GM21528 (cell line): ENCODE results near the gene SPRYD4.
"Not testable (repeated sequence)": the region's sequence is repeated elsewhere in the genome, so short reads cannot be mapped to it uniquely, and the experiment has no call there.

Source experiments
- ATAC-seq: cut with Tn5 transposase; IDR thresholded peaks from one replicate; pipeline ENCODE4 v1.9.1; 2021; ENCODE audit warnings: mild to moderate bottlenecking, moderate library complexity; ENCODE audit not compliant: unreplicated experiment, low FRiP score

SPRYD4 gene

GRCh38 chr12:56468216-56469006, at the start of gene SPRYD4:
SPRYD4 (plus strand) TSS chr12:56468578; CDS start chr12:56468592, 14 bp downstream.
- peak; percentile 78 for ATAC-seq

- no peak for ATAC-seq
These were observed 48.0 kb upstream of the SPRYD4 start for GRCh38 chr12:56420411-56420810.

- ATAC-seq = no peak
These were observed 43.2 kb upstream of the SPRYD4 start for GRCh38 chr12:56425193-56425592.

GRCh38 chr12:56425940-56426438, 42.4 kb upstream of the SPRYD4 start:
- no peak for ATAC-seq

GRCh38 chr12:56431288-56431687, 37.1 kb upstream of the SPRYD4 start:
- no peak for ATAC-seq

- no peak for ATAC-seq
These were observed 36.5 kb upstream of the SPRYD4 start for GRCh38 chr12:56431850-56432249.

- ATAC-seq = no peak
These were observed 33.5 kb upstream of the SPRYD4 start for GRCh38 chr12:56434828-56435227.

- ATAC-seq = no peak
These were observed 30.8 kb upstream of the SPRYD4 start for GRCh38 chr12:56437430-56438176.

- not testable (repeated sequence) for ATAC-seq
These were observed 25.2 kb upstream of the SPRYD4 start for GRCh38 chr12:56443208-56443607.

GRCh38 chr12:56448860-56449621, 19.3 kb upstream of the SPRYD4 start, which contains the start of gene TIMELESS:
TIMELESS (minus strand) TSS chr12:56449426; CDS start chr12:56434170, 15,256 bp downstream.
- peak; percentile 88 for ATAC-seq

- ATAC-seq = no peak
These were observed 18.8 kb upstream of the SPRYD4 start for GRCh38 chr12:56449622-56449984.

- ATAC-seq = no peak
These were observed 18.1 kb upstream of the SPRYD4 start for GRCh38 chr12:56450241-56450640.

GRCh38 chr12:56451147-56451546, 17.2 kb upstream of the SPRYD4 start:
- no peak for ATAC-seq

GRCh38 chr12:56454557-56454956, 13.8 kb upstream of the SPRYD4 start, which contains the start of gene MIP:
MIP (minus strand) TSS chr12:56454657; CDS start chr12:56454613, 44 bp downstream.
- ATAC-seq = no peak

- no peak for ATAC-seq
These were observed 10.6 kb upstream of the SPRYD4 start for GRCh38 chr12:56457817-56458216.

GRCh38 chr12:56461235-56462159, 6.9 kb upstream of the SPRYD4 start:
- no peak for ATAC-seq

- ATAC-seq = no peak
These were observed 5.8 kb upstream of the SPRYD4 start for GRCh38 chr12:56462565-56462964.

- no peak for ATAC-seq
These were observed 891 bp downstream of the SPRYD4 start for GRCh38 chr12:56469007-56469930.

- ATAC-seq = no peak
These were observed 6.0 kb downstream of the SPRYD4 start for GRCh38 chr12:56474389-56474788.
